ENCODE data around the gene SORBS1.

Gene SORBS1

GRCh38 chr10:95312986-95313495 is 248.1 kb downstream of the SORBS1 start:
- ChIA-PET CTCF (interaction anchor here (0.6 kb wide), 1 partner anchor 23 kb away, joined by 3 read pairs; no protein-coding TSS in a partner anchor), POLR2A (no interaction called here)
- no peaks in the 10 kb centered on the region for H3K9me3 ChIP-seq (ENCODE audit: control insufficient read depth, insufficient read depth, low read depth, low read length)
- TF ChIP-seq ZNF76 (tag by site-specific recombination; IDR thresholded peaks at IDR 0.05; ENCODE audit: borderline replicate concordance, low read depth) (no peak), ZNF600 (tag by site-specific recombination; IDR thresholded peaks at IDR 0.05) (peak; percentile 53; the same call in 1 of the 2 replicates)
- no peak overlapping the region for H3K4me3 ChIP-seq (ENCODE audit: low read depth, low read length)
- H3K4me1 ChIP-seq (ENCODE audit: control insufficient read depth, insufficient read depth, low read length) = peaks cover 21% of the 10 kb centered on the region
- H3K36me3 ChIP-seq (ENCODE audit: control insufficient read depth in 2 of 2, insufficient read depth in 1 of 2, low read length in 2 of 2) = no peaks in the 10 kb centered on the region
- no peak overlapping the region for H3K27ac ChIP-seq (ENCODE audit: extremely low read depth, low read depth, low read length)

- Histone ChIP-seq H3K4me1 (ENCODE audit: control insufficient read depth, insufficient read depth, low read length) (peaks cover 25% of the 10 kb centered on the region), H3K36me3 (ENCODE audit: control insufficient read depth in 2 of 2, insufficient read depth in 1 of 2, low read length in 2 of 2) (no peaks in the 10 kb centered on the region), H3K27ac (ENCODE audit: extremely low read depth, low read depth, low read length) (no peak overlapping the region), H3K4me3 (ENCODE audit: low read depth, low read length) (no peak overlapping the region), H3K9me3 (ENCODE audit: control insufficient read depth, insufficient read depth, low read depth, low read length) (no peaks in the 10 kb centered on the region)
- ChIA-PET POLR2A (no interaction called here), CTCF (interaction anchor here (0.6 kb wide), 1 partner anchor 13 kb away, joined by 4 read pairs; no protein-coding TSS in a partner anchor)
- TF ChIP-seq, protein P1, sequence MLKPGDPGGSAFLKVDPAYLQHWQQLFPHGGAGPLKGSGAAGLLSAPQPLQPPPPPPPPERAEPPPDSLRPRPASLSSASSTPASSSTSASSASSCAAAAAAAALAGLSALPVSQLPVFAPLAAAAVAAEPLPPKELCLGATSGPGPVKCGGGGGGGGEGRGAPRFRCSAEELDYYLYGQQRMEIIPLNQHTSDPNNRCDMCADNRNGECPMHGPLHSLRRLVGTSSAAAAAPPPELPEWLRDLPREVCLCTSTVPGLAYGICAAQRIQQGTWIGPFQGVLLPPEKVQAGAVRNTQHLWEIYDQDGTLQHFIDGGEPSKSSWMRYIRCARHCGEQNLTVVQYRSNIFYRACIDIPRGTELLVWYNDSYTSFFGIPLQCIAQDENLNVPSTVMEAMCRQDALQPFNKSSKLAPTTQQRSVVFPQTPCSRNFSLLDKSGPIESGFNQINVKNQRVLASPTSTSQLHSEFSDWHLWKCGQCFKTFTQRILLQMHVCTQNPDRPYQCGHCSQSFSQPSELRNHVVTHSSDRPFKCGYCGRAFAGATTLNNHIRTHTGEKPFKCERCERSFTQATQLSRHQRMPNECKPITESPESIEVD (tag by site-specific recombination; IDR thresholded peaks at IDR 0.05) = 0 out of 2 replicates have a peak, but pooled peaks have one; percentile 6
- TF ChIP-seq ZNF335 (tag by site-specific recombination; conservative IDR thresholded peaks at IDR 0.05) (peak; percentile 42; the same call in 1 of the 2 replicates), ZBTB44 (tag by site-specific recombination; IDR thresholded peaks at IDR 0.05) (peak; percentile 42), ZNF596 (tag by site-specific recombination; IDR thresholded peaks at IDR 0.05) (no peak), ZNF19 (tag by site-specific recombination; IDR thresholded peaks at IDR 0.05; ENCODE audit: low read depth) (no peak)
Measured at GRCh38 chr10:95312257-95312656, 248.9 kb downstream of the SORBS1 start.

DNA sequence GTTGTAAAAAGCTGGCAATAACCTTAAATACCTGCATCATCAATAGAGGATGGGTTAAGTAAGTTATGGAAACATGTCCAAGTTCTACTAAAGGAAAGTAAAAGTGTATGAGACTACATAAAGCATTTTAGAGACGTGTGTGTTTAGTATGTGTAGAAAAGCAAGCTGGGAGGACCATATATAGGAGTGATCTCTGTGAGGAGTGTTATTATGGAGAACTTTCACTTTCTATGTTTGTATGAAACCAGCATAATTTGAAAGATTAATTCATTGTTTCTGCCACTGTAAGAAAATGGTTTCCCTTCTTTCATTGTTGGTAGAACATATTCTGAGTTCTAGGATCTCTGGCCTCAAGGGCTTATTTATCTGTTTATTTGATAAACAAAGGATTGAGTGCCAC is 251.2 kb downstream of the SORBS1 start:
- Histone ChIP-seq H3K4me1 (ENCODE audit: control insufficient read depth, insufficient read depth, low read length) (peaks cover 25% of the 10 kb centered on the region), H3K36me3 (ENCODE audit: control insufficient read depth in 2 of 2, insufficient read depth in 1 of 2, low read length in 2 of 2) (no peaks in the 10 kb centered on the region), H3K27ac (ENCODE audit: extremely low read depth, low read depth, low read length) (no peak overlapping the region), H3K9me3 (ENCODE audit: control insufficient read depth, insufficient read depth, low read depth, low read length) (no peaks in the 10 kb centered on the region), H3K4me3 (ENCODE audit: low read depth, low read length) (no peak overlapping the region)
- POLR2A ChIA-PET = no interaction called here
- TF ChIP-seq PRDM1 (tag by site-specific recombination; IDR thresholded peaks at IDR 0.05) = 0 out of 2 replicates have a peak, but pooled peaks have one; percentile 17
- TF ChIP-seq ZNF175 (tag by site-specific recombination; IDR thresholded peaks at IDR 0.05) = no peak
- CTCF ChIA-PET = interaction anchor here (0.7 to 3.1 kb wide), 2 partner anchors 10 to 54 kb away, joined by 4 to 13 read pairs; no protein-coding TSS in a partner anchor

DNA sequence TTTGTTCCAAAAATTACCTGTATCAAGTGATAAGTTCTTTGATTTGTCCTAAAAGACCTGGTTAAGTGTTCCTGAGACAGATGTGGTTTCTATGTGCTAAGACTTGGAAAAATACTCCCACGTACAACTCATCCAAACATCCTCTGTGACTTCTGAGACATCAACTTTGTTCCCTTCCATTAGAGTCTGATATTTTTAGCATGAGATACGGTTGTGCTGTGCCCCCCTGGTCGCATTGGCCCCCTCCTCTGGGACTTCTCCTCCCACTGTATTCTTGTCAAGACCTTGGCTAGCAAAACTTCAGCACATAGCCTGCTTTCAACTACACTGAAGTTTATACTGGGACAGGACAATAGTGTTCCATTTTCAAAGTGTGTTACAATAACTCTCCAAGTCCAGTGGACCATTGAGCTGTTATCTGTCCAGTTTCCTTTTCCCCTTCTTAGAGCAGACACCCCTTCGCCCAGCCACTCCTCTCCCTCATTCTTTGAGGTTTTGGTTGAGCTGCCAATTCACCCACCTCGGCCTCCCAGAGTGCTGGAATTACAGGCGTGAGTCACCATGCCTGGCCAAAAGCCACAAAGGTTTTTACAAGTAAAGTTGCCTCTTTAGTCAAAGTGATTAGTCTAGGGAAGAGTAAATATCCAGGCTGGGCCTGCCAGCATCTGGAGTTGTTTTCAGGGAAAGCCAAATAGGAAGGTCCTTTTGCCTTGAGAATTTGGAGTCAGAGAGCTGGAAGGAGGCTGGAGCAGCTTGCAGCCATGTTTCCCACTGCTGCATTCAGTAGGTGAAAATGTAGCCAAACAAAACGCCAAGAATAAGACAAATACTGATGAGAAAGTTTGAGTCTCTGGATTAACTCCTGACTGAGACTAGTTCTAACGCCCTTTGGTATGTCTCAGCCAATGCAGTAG is 252.5 kb downstream of the SORBS1 start:
- Histone ChIP-seq H3K9me3 (ENCODE audit: control insufficient read depth, insufficient read depth, low read depth, low read length) (no peaks in the 10 kb centered on the region), H3K36me3 (ENCODE audit: control insufficient read depth in 2 of 2, insufficient read depth in 1 of 2, low read length in 2 of 2) (no peaks in the 10 kb centered on the region), H3K4me3 (ENCODE audit: low read depth, low read length) (no peak overlapping the region), H3K4me1 (ENCODE audit: control insufficient read depth, insufficient read depth, low read length) (peaks cover 25% of the 10 kb centered on the region), H3K27ac (ENCODE audit: extremely low read depth, low read depth, low read length) (peak overlapping the region; percentile 42)
- CTCF ChIA-PET = interaction anchor here (0.6 to 3.1 kb wide), 8 partner anchors 14 to 175 kb away, joined by 3 to 13 read pairs (median 4); no protein-coding TSS in a partner anchor
- POLR2A ChIA-PET = interaction anchor here (0.6 to 0.9 kb wide), 3 partner anchors 53 to 895 kb away, joined by 3 read pairs; no protein-coding TSS in a partner anchor
- TF ChIP-seq HOXC10 (CRISPR knock-in tag; IDR thresholded peaks at IDR 0.05) (no peak), ZNF580 (tag by site-specific recombination; IDR thresholded peaks at IDR 0.05) (no peak; the same call in 1 of the 2 replicates), ZXDB (tag by site-specific recombination; IDR thresholded peaks at IDR 0.05) (peak; percentile 90), ZSCAN23 (tag by site-specific recombination; IDR thresholded peaks at IDR 0.05) (no peak), OSR2 (tag by site-specific recombination; IDR thresholded peaks at IDR 0.05) (peak; percentile 69), ZFP69B (tag by site-specific recombination; IDR thresholded peaks at IDR 0.05) (no peak), ZNF366 (tag by site-specific recombination; conservative IDR thresholded peaks at IDR 0.05) (peak; percentile 96), ZNF311 (tag by site-specific recombination; IDR thresholded peaks at IDR 0.05; ENCODE audit: borderline replicate concordance) (no peak), ZNF248 (tag by site-specific recombination; IDR thresholded peaks at IDR 0.05) (no peak), TCF7L2 (IDR thresholded peaks at IDR 0.05; ENCODE audit: borderline replicate concordance, low read depth, low read length) (no peak), ZNF707 (tag by site-specific recombination; IDR thresholded peaks at IDR 0.05) (no peak), REPIN1 (tag by site-specific recombination; IDR thresholded peaks at IDR 0.05; ENCODE audit: low read depth) (no peak)

Measured in HEK293 (cell line).